Right atrium auricular region (tissue), 2 donors: ENCODE data around the gene ZFYVE19. TPM values are rescaled to one million over a fixed set of nuclear protein-coding genes. Genes with fewer than 3 reads are reported as not detected.

ENCODE experiments used
- DNase-seq: peaks from one replicate; pipeline ENCODE4 v3.0.0-alpha.2; 2019; ENCODE audit warnings: low spot score
- H3K27ac ChIP-seq, 2 donors: fragments of 200-600 bp; sonication (generic); 1 replicate in 1 of 2; 2 replicates in 1 of 2; pipeline ENCODE4 v1.5.1; 2016 to 2019
- H3K27me3 ChIP-seq, 2 donors: fragments of 200-600 bp; sonication (generic); one replicate each; pipeline versions ENCODE4 v1.5.1 to v1.6.0; 2017 to 2019
- H3K36me3 ChIP-seq: fragments of 200-600 bp; sonication (generic); one replicate; pipeline ENCODE4 v1.5.1; 2016
- H3K4me1 ChIP-seq, 2 donors: fragments of 200-600 bp; sonication (generic); one replicate each; pipeline versions ENCODE4 v1.5.1 to v1.6.0; 2017 to 2019
- H3K4me3 ChIP-seq, 2 donors: fragments of 200-600 bp; sonication (generic); 1 replicate in 1 of 2; 2 replicates in 1 of 2; pipeline ENCODE4 v1.5.1; 2017 to 2019; ENCODE audit warnings: mild to moderate bottlenecking in 1 of 2, moderate library complexity in 1 of 2
- H3K9me3 ChIP-seq, 2 donors: fragments of 200-600 bp; sonication (generic); one replicate each; pipeline ENCODE4 v1.5.1; 2019
- CTCF ChIP-seq, 2 donors: fragments of 200-600 bp; sonication (generic); IDR thresholded peaks; one replicate each; pipeline ENCODE4 v1.5.1; 2019; ENCODE audit warnings: antibody characterized with exemption in 2 of 2
- total RNA-seq, 2 donors: library from RNA; depleted of rRNA; stranded (reverse); fragments of >200 nt; gene quantifications; one replicate each; pipeline ENCODE4 v1.1.0, GENCODE V29; 2016

Gene ZFYVE19
- total RNA-seq, 2 donors from 2014 or later = 10.1 to 14.8 TPM

GRCh38 chr15:40790718-40791117, 16.2 kb upstream of the ZFYVE19 start:
- H3K27ac ChIP-seq = no peak overlapping the region
- no peaks in the 10 kb centered on the region for H3K9me3 ChIP-seq
- peaks cover 0 to 11% of the 10 kb centered on the region in 2 donors for H3K4me1 ChIP-seq
- no peak overlapping the region for H3K4me3 ChIP-seq
- no peak for DNase-seq
- H3K36me3 ChIP-seq = no peaks in the 10 kb centered on the region
- no peak for TF ChIP-seq CTCF (IDR thresholded peaks at IDR 0.05)
- H3K27me3 ChIP-seq = no peaks in the 10 kb centered on the region

GRCh38 chr15:40792394-40792793, 14.5 kb upstream of the ZFYVE19 start:
- Histone ChIP-seq H3K4me1 (peaks cover 0 to 2% of the 10 kb centered on the region in 2 donors), H3K27ac (no peak overlapping the region), H3K9me3 (no peaks in the 10 kb centered on the region), H3K4me3 (no peak overlapping the region), H3K36me3 (no peaks in the 10 kb centered on the region), H3K27me3 (no peaks in the 10 kb centered on the region)
- TF ChIP-seq CTCF (IDR thresholded peaks at IDR 0.05) = no peak
- no peak for DNase-seq

- no peak overlapping the region for H3K27ac ChIP-seq
- H3K27me3 ChIP-seq = no peaks in the 10 kb centered on the region
- H3K36me3 ChIP-seq = no peaks in the 10 kb centered on the region
- H3K4me3 ChIP-seq = no peak overlapping the region
- no peaks in the 10 kb centered on the region for H3K4me1 ChIP-seq
- no peaks in the 10 kb centered on the region for H3K9me3 ChIP-seq
- no peak for DNase-seq
- TF ChIP-seq CTCF (IDR thresholded peaks at IDR 0.05) = no peak
Observed at GRCh38 chr15:40793216-40793989, 13.5 kb upstream of the ZFYVE19 start.

GRCh38 chr15:40796041-40796440, 10.8 kb upstream of the ZFYVE19 start:
- Histone ChIP-seq H3K27ac (no peak overlapping the region), H3K36me3 (no peaks in the 10 kb centered on the region), H3K27me3 (no peaks in the 10 kb centered on the region), H3K9me3 (no peaks in the 10 kb centered on the region), H3K4me1 (no peaks in the 10 kb centered on the region), H3K4me3 (no peak overlapping the region)
- no peak for TF ChIP-seq CTCF (IDR thresholded peaks at IDR 0.05)
- DNase-seq = no peak

- no peak overlapping the region for H3K4me3 ChIP-seq
- no peak overlapping the region for H3K27ac ChIP-seq
- no peaks in the 10 kb centered on the region for H3K36me3 ChIP-seq
- H3K27me3 ChIP-seq = no peaks in the 10 kb centered on the region
- no peaks in the 10 kb centered on the region for H3K4me1 ChIP-seq
- no peaks in the 10 kb centered on the region for H3K9me3 ChIP-seq
- DNase-seq = no peak
- TF ChIP-seq CTCF (IDR thresholded peaks at IDR 0.05) = no peak
Observed at GRCh38 chr15:40796512-40796911, 10.4 kb upstream of the ZFYVE19 start.

GRCh38 chr15:40799523-40799922, 7.4 kb upstream of the ZFYVE19 start:
- no peak for TF ChIP-seq CTCF (IDR thresholded peaks at IDR 0.05)
- Histone ChIP-seq H3K27me3 (no peaks in the 10 kb centered on the region), H3K4me3 (no peak overlapping the region), H3K27ac (no peak overlapping the region), H3K4me1 (peaks cover 0 to 9% of the 10 kb centered on the region in 2 donors), H3K9me3 (no peaks in the 10 kb centered on the region), H3K36me3 (no peaks in the 10 kb centered on the region)
- no peak for DNase-seq
